Heart right ventricle (tissue), 16 donors: ENCODE results near the gene GALNS. TPM values are rescaled to one million over a fixed set of nuclear protein-coding genes. Genes with fewer than 3 reads are reported as not detected.
"Not testable (repeated sequence)": the region's sequence is repeated elsewhere in the genome, so short reads cannot be mapped to it uniquely, and the experiment has no call there.

Experiments used
- ATAC-seq, 8 donors: fragments of 200-7000 bp; cut with Tn5 transposase; one replicate each; pipeline ENCODE4 v1.9.1; 2020; ENCODE audit warnings: mild to moderate bottlenecking in 8 of 8, moderate library complexity in 8 of 8, moderate number of reproducible peaks in 1 of 8
- DNase-seq, 2 donors: peaks; one replicate each; pipeline ENCODE4 v3.0.0-alpha.2; 2020
- H3K27ac ChIP-seq, 10 donors: fragments of 200-600 bp; sonication (generic) in 2 of 10; one replicate each; pipeline versions ENCODE4 v1.5.0 to v1.8.0; 2020 to 2022; ENCODE audit warnings: mild to moderate bottlenecking in 3 of 10
- H3K27me3 ChIP-seq, 7 donors: fragments of 200-600 bp; one replicate each; pipeline ENCODE4 v1.8.0; 2021 to 2022; ENCODE audit warnings: mild to moderate bottlenecking in 2 of 7
- H3K36me3 ChIP-seq, 9 donors: fragments of 200-600 bp; sonication (generic) in 1 of 9; one replicate each; pipeline versions ENCODE4 v1.5.0 to v1.8.0; 2020 to 2022; ENCODE audit warnings: mild to moderate bottlenecking in 2 of 9
- H3K4me1 ChIP-seq, 9 donors: fragments of 200-600 bp; sonication (generic) in 1 of 9; one replicate each; pipeline versions ENCODE4 v1.5.0 to v1.8.0; 2020 to 2022; ENCODE audit warnings: mild to moderate bottlenecking in 4 of 9
- H3K4me3 ChIP-seq, 10 donors: fragments of 200-600 bp; sonication (generic) in 2 of 10; one replicate each; pipeline versions ENCODE4 v1.5.0 to v1.8.0; 2020 to 2022; ENCODE audit warnings: mild to moderate bottlenecking in 7 of 10, moderate library complexity in 2 of 10
- H3K9me3 ChIP-seq, 11 donors: fragments of 200-600 bp in 10 of 11; sonication (generic) in 2 of 11; one replicate each; pipeline versions ENCODE4 v1.5.0 to v1.8.0; 2013 to 2022; ENCODE audit warnings: mild to moderate bottlenecking in 2 of 11, control low read depth in 1 of 11, moderate library complexity in 1 of 11
- WGBS, 2 donors: extraction: QIAGEN DNeasy Blood & Tissue Kit; methylation state at CpG; one replicate each; pipeline ENCODE4 v1.1.7; 2013; ENCODE audit warnings: inconsistent platforms in 1 of 2; 5-methylcytosine and 5-hydroxymethylcytosine counted together
- intact Hi-C, 10 donors: fragments of 100-400 bp; cut with DNase I; formaldehyde crosslinking; loops; one replicate each; pipeline versions ENCODE4 v1.11.1 to v1.14.2; 2022
- polyA plus RNA-seq, 2 donors: library from polyadenylated mRNA; stranded (reverse); fragments of 200-250 nt; gene quantifications; one replicate each; pipeline ENCODE4 v1.2.3, GENCODE V29; 2013
- total RNA-seq, 10 donors: library from RNA; stranded (reverse); fragmentation: NEBNext Ultra II Directional in 3 of 10; extraction: Animal tissue kit (Norgen Biotek cat#: 25700) in 3 of 10; gene quantifications; one replicate each; pipeline versions ENCODE4 v1.2.1 to v1.2.4, GENCODE V29; 2021 to 2023
- TF ChIP-seq, protein P1 (sequence below), 9 donors: fragments of 200-600 bp; sonication (generic) in 2 of 9; IDR thresholded peaks; one replicate each; pipeline versions ENCODE4 v1.5.0 to v1.8.0; 2021 to 2022; ENCODE audit warnings: antibody characterized with exemption in 9 of 9, mild to moderate bottlenecking in 5 of 9, moderate library complexity in 1 of 9
- donor health status: Arrhythmogenic right ventricular cardiomyopathy.
- donor health status: ischemic (EF 13 %, LVEDD 7.1; RV severe dilation, severe dysfunction).
- donor health status: healthy with polysubstance abuse.
- donor health status: DM: no; HTN: yes; CAD: no.
- donor health status: DM: no; HTN: no; CAD: no.
- donor health status: ischemic (EF 25% LVEDD 6.9; RV normal size, moderate dysfunction).
- donor health status: ischemic (EF 25% LVEDD 5.7; RV mildly dilated, moderate dysfunction).
- donor health status: healthy.
- donor health status: DM: yes; HTN: yes; CAD: no.
- donor health status: Ischemic cardiomyopathy.
- donor health status: ischemic (EF 35%, LVEDD 5.7; RV mildly dilated, moderate dysfunction).
- donor health status: nonischemic (EF 11% LVEDD 7.7; RV severe dilation, severe dysfunction).
- donor health status: DM: yes; HTN: yes; CAD: no.
- donor health status: PGD.
- donor health status: ischemic (EF 29% LVEDD 5.4; RV normal size, mild dysfunction).
- donor health status: nonischemic (EF 23%, LVEDD 6.1; RV moderate dilation, normal function).

Gene GALNS
- total and polyA plus RNA-seq, 12 donors: 11.5 to 18.7 (median 13.8) TPM

DNA sequence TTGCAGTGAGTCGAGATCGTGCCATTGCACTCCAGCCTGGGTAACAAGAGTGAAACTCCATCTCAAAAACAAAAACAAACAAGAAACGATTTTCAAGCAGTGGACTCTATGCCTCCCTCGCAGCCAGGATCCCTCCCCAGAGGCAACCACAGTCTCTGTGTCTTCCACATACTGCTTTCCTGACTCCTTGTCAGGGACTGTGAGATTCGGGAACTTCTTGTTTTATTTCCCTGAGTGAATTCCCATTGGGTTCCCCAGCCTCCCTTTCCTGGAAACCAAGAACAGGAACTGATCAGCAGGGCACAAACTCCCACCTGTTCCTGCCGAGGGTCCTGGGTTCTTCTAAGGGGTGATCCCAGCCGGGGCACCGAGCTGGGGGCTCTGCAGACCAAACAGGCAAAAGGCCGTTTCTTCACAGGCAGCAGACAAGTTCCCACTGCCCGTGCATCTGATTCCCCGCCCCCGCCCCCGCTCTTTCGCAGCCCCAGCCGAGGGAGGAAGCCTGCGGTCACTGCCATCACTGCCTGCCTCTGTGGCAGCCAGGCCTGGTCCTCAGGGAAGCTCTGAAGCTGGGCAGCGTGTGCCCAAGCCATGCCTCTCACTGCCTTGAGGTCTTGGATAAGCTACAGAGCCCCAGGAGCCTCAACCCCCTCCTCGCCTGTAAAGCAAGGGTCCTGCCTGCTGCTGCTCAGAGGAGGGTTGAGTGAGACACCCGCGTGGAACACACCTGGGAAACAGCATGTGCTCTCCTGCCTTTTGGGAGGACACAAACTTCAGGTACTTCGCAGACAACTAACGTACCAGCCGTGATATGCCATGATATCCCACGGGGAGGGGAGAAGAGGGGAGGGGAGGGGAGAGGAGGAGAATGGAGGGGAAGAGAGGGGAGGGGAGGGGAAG, 66.2 kb downstream of the GALNS start:
- H3K27ac ChIP-seq: peak overlapping the region in 2 of 10 donors; percentile 31 to 79
- H3K27me3 ChIP-seq: peaks cover 0 to 53% (median 22%) of the 10 kb centered on the region in 7 donors
- TF ChIP-seq, protein P1, sequence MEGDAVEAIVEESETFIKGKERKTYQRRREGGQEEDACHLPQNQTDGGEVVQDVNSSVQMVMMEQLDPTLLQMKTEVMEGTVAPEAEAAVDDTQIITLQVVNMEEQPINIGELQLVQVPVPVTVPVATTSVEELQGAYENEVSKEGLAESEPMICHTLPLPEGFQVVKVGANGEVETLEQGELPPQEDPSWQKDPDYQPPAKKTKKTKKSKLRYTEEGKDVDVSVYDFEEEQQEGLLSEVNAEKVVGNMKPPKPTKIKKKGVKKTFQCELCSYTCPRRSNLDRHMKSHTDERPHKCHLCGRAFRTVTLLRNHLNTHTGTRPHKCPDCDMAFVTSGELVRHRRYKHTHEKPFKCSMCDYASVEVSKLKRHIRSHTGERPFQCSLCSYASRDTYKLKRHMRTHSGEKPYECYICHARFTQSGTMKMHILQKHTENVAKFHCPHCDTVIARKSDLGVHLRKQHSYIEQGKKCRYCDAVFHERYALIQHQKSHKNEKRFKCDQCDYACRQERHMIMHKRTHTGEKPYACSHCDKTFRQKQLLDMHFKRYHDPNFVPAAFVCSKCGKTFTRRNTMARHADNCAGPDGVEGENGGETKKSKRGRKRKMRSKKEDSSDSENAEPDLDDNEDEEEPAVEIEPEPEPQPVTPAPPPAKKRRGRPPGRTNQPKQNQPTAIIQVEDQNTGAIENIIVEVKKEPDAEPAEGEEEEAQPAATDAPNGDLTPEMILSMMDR (IDR thresholded peaks at IDR 0.05): no peak
- ATAC-seq (peak in 7 of 8 donors; percentile 32 to 67 (median 58)), DNase-seq (peak in 1 of 2 donors; percentile 44)
- no peaks in the 10 kb centered on the region for H3K9me3 ChIP-seq
- intact Hi-C loops: no loop called here
- no peaks in the 10 kb centered on the region for H3K36me3 ChIP-seq
- 21 to 26% methylated on average over 23 to 24 of the region's 24 CpGs for WGBS, 2 donors
- peaks cover 0 to 36% (median 9%) of the 10 kb centered on the region in 9 donors for H3K4me1 ChIP-seq
- H3K4me3 ChIP-seq: peak overlapping the region in 3 of 10 donors; percentile 1 to 30 (median 5)

DNA sequence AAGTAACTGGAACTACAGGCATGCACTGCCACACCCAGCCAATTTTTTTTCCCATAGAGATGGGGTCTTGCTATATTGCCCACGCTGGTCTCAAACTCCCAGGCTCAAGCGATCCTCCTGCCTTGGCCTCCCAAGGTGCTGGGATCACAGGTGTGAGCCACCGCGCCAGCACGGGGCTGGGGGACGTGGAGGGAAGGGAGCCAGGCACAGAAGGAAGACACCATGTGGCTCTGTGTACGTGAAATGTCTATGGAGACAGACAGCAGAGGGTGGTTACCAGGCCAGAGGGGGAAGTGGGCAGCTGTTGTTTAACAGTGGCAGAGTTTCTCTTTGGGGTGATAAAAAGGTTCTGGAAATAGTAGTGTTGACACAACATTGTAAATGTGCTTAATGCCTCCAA, 67.2 kb downstream of the GALNS start:
- Histone ChIP-seq H3K36me3 (no peaks in the 10 kb centered on the region), H3K9me3 (no peaks in the 10 kb centered on the region), H3K27ac (peak overlapping the region in 1 of 10 donors; percentile 79), H3K4me3 (no peak overlapping the region), H3K27me3 (peaks cover 0 to 47% (median 22%) of the 10 kb centered on the region in 7 donors), H3K4me1 (peaks cover 0 to 38% (median 9%) of the 10 kb centered on the region in 9 donors)
- intact Hi-C loops: loop anchor here in 1 of 10 donors (5.0 kb wide), 1 partner anchor 47 kb away; no protein-coding TSS in a partner anchor
- ATAC-seq (peak in 1 of 8 donors; percentile 34), DNase-seq (no peak)
- TF ChIP-seq, protein P1 (IDR thresholded peaks at IDR 0.05): no peak
- 85 to 89% methylated on average over 7 of the region's 7 CpGs for WGBS, 2 donors

DNA sequence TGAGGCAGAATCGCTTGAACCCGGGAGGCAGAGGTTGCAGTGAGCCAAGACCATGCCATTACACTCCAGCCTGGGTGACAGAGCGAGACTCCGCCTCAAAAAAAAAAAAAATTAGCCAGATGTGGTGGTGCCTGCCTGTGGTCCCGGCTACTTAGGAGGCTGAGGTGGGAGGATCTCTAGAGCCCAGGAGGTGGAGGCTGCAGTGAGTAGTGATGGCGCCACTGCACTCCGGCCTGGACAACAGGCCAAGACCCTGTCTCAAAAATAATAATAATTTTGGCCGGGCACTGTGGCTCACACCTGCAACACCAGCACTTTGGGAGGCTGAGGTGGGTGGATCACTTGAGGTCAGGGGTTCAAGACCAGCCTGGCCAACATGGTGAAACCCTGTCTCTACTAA, 68.0 kb downstream of the GALNS start:
- intact Hi-C loops: loop anchor here in 1 of 10 donors (5.0 kb wide), 1 partner anchor 46 kb away; no protein-coding TSS in a partner anchor
- H3K4me3 ChIP-seq, H3K36me3 ChIP-seq, ATAC-seq, H3K9me3 ChIP-seq, H3K27ac ChIP-seq, DNase-seq: not testable (repeated sequence)
- Histone ChIP-seq H3K4me1 (peaks cover 0 to 42% (median 13%) of the 10 kb centered on the region in 9 donors), H3K27me3 (peaks cover 0 to 38% (median 19%) of the 10 kb centered on the region in 7 donors)
- 97 to 98% methylated on average over 8 of the region's 8 CpGs for WGBS, 2 donors

DNA sequence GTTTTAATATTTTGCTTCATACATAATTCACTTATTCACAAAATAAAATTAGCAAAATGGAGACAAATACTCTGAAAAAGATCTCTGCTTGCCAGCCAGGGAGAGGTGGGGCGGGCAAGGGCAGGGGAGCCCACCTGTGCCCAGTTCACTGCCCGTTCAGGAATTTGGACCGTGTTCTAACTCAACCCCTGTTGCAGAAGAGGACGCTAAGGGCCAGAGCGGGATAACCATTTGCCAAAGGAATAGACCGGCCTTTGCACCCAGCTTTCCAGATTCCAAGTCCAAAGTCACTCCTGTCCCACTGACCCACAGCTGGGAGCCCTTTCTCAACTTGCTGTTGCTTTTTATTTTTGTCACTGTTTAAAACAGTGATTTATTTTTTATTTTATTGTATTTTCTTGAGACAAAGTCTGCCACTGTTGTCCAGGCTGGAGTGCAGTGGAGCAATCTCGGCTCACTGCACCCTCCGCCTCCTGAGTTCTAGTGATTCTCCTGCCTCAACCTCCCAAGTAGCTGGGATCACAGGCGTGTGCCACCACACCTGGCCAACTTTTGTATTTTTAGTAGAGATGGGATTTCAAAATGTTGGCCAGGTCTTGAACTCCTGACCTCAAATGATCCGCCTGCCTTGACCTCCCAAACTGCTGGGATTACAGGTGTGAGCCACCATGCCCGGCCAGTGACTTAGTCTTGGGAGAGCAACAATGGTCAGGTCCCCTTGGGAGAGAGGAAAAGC, 69.0 kb downstream of the GALNS start:
- TF ChIP-seq, protein P1 (IDR thresholded peaks at IDR 0.05): no peak
- no peak overlapping the region for H3K27ac ChIP-seq
- peaks cover 0 to 47% (median 23%) of the 10 kb centered on the region in 9 donors for H3K4me1 ChIP-seq
- 90 to 95% methylated on average over 11 of the region's 11 CpGs for WGBS, 2 donors
- no peak for DNase-seq
- H3K27me3 ChIP-seq: peaks cover 0 to 28% (median 9%) of the 10 kb centered on the region in 7 donors
- no peaks in the 10 kb centered on the region for H3K36me3 ChIP-seq
- no peaks in the 10 kb centered on the region for H3K9me3 ChIP-seq
- no peak for ATAC-seq
- intact Hi-C loops: loop anchor here in 1 of 10 donors (5.0 kb wide), 1 partner anchor 45 kb away; no protein-coding TSS in a partner anchor
- no peak overlapping the region for H3K4me3 ChIP-seq
